RWPE1 (cell line): ENCODE results near the gene RAP2B.

Experiments used
- CTCF ChIA-PET: fragments of 350-600 bp; sonication (Branson Sonifier 250); formaldehyde crosslinking; extraction: SDS; loops from one replicate; lab custom pipeline; 2021; lab: Yijun Ruan, JAX
- POLR2A ChIA-PET: fragments of 400-600 bp; formaldehyde crosslinking; extraction: SDS; loops from one replicate; lab custom pipeline; 2020; ENCODE audit warnings: antibody characterized with exemption; ENCODE audit not compliant: low non-redundant PET; lab: Yijun Ruan, JAX
- DNase-seq: peaks from one replicate; pipeline ENCODE4 v3.0.0; 2012; ENCODE audit warnings: low spot score
- H3K27ac ChIP-seq: fragments of 450-650 bp; 2 replicates; pipeline ENCODE4 v1.5.1; 2017
- TF ChIP-seq, protein P1 (sequence below): fragments of 450-650 bp; conservative IDR thresholded peaks from 2 replicates; pipeline ENCODE4 v1.5.1; 2017; ENCODE audit warnings: low read depth, mild to moderate bottlenecking

Gene RAP2B

DNA sequence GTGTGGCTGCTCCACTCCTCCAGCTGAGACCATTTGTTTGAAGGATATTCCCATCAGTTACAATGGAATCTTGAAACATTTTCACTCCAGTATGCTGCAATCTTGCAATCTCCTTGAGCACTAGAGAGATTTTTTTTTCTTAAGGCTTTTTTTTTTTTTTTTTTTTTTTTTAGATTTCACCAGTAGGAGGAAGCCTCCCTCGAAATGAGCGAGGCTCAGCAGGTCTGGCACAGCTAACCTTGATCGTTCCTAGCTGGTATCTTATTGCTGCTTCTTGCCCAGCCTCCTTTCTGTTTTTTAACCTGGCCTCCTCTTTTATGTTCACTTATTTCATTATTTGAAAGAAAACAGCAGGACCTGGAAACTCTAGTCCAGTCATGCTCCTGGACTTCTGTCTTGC lies 48.1 kb downstream of the RAP2B start:
- TF ChIP-seq, protein P1, sequence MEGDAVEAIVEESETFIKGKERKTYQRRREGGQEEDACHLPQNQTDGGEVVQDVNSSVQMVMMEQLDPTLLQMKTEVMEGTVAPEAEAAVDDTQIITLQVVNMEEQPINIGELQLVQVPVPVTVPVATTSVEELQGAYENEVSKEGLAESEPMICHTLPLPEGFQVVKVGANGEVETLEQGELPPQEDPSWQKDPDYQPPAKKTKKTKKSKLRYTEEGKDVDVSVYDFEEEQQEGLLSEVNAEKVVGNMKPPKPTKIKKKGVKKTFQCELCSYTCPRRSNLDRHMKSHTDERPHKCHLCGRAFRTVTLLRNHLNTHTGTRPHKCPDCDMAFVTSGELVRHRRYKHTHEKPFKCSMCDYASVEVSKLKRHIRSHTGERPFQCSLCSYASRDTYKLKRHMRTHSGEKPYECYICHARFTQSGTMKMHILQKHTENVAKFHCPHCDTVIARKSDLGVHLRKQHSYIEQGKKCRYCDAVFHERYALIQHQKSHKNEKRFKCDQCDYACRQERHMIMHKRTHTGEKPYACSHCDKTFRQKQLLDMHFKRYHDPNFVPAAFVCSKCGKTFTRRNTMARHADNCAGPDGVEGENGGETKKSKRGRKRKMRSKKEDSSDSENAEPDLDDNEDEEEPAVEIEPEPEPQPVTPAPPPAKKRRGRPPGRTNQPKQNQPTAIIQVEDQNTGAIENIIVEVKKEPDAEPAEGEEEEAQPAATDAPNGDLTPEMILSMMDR = no peak
- CTCF ChIA-PET = interaction anchor here (1.0 kb wide), 1 partner anchor 167 kb away, joined by 3 read pairs; no protein-coding TSS in a partner anchor
- POLR2A ChIA-PET = no interaction called here
- DNase-seq = no peak
- H3K27ac ChIP-seq = no peak overlapping the region

DNA sequence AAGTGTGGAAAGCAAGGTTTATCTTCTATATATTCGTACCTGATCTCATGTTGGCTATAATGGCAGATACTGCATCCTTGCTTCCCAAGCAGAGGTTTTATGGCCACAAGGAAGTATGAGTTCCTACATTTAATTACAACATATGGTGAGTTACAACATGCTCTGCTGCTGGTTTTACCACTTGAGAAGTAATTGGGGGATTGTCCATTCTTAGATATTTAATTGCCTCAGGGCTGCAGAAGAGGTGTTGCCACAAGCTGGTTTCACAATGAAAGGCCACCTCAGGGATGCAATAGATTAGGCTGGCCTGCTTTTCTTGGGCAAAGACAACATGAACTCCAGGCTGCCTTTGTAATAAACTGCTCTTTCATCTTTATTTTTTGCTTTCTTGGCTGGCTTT lies 48.6 kb downstream of the RAP2B start:
- CTCF ChIA-PET = no interaction called here
- POLR2A ChIA-PET = no interaction called here
- TF ChIP-seq, protein P1 = no peak
- DNase-seq = peak; percentile 26
- no peak overlapping the region for H3K27ac ChIP-seq

DNA sequence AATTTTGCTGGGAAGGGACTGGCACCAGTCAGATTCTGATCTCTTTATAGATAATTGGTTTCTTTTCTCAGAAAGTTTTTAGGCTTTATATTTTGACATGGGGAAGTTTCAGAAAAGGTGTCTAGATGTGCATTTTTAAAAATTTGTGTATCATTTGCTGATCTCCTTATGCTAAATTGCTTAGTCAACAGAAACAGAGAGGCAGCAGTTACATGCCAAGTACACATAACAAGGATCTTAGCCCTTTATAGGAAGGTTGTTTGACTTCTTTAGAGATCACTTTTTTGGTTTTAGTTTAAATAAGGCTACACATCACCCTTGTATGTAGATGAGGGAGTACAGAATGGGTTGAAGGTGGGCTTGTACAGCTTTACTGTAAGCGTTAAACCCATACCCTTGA lies 53.5 kb downstream of the RAP2B start:
- ChIA-PET CTCF (no interaction called here), POLR2A (no interaction called here)
- no peak for DNase-seq
- H3K27ac ChIP-seq = no peak overlapping the region
- TF ChIP-seq, protein P1 = no peak

DNA sequence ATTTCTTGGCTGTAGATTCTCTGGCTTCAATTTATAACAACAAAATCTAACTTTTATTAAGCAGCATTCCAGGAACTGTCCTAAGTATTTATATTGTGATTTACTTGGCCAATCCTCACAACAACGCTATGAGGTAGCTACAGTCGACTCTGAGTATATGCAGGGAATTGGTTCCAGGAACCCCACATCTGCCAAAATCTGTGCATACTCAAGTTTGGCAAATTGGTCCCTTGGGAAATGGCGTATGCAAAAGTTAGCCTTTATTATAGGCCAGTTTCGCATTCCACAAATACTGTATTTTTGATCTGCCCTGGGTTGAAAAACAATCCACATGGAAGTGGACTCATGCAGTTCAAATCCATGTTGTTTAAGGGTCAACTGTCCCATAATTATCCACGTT lies 53.9 kb downstream of the RAP2B start:
- CTCF ChIA-PET = no interaction called here
- POLR2A ChIA-PET = no interaction called here
- TF ChIP-seq, protein P1 = no peak
- no peak overlapping the region for H3K27ac ChIP-seq
- DNase-seq = no peak

DNA sequence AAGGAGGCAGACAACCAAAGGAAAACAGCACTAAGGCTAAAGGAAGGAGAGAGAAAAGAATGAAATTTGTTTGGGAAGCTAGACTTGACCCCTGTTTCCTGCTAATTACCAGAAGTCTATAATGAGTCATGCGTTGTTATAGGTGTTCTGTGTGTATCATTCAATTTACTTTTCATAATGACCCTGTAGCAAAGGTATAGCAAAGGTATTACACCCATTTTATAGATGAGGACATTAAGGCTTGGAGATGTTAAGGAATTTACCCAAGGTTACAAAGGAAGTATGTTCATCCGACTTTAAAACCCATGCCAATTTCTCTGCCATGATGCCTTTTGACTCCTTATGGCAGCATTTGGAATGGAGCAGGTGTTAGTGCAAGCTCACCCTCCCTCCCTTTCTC lies 54.9 kb downstream of the RAP2B start:
- POLR2A ChIA-PET = no interaction called here
- no peak for DNase-seq
- TF ChIP-seq, protein P1 = no peak
- CTCF ChIA-PET = no interaction called here
- H3K27ac ChIP-seq = no peak overlapping the region

DNA sequence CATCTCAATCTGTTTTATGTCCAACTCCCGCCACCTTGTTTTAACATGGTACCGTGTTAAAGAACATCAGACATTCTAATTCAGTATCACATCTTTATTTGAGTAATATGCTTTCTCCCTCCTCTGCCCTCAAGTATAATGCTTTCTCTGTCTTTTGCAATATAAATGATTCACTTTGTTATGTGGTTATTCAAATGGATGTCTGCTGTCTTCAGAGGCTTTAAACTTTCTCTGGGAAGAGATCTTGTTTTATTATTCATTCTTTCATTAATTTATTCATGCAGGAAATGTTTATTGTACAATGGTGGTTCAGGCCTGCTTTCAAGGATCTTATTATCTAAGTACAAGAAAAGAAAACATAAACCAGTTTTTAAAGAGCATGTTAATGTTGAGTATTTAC lies 57.1 kb downstream of the RAP2B start:
- TF ChIP-seq, protein P1 = no peak
- CTCF ChIA-PET = no interaction called here
- H3K27ac ChIP-seq = no peak overlapping the region
- no peak for DNase-seq
- POLR2A ChIA-PET = no interaction called here
